CD4-positive, alpha-beta T cell treated with Interferon gamma for 1 hour (primary cell): ENCODE data around the gene ERBB2.
"Not testable (repeated sequence)": the region's sequence is repeated elsewhere in the genome, so short reads cannot be mapped to it uniquely, and the experiment has no call there.

Experiments
- DNase-seq: peaks from one replicate; pipeline ENCODE4 v3.0.0-alpha.2; 2020

Gene ERBB2

DNA sequence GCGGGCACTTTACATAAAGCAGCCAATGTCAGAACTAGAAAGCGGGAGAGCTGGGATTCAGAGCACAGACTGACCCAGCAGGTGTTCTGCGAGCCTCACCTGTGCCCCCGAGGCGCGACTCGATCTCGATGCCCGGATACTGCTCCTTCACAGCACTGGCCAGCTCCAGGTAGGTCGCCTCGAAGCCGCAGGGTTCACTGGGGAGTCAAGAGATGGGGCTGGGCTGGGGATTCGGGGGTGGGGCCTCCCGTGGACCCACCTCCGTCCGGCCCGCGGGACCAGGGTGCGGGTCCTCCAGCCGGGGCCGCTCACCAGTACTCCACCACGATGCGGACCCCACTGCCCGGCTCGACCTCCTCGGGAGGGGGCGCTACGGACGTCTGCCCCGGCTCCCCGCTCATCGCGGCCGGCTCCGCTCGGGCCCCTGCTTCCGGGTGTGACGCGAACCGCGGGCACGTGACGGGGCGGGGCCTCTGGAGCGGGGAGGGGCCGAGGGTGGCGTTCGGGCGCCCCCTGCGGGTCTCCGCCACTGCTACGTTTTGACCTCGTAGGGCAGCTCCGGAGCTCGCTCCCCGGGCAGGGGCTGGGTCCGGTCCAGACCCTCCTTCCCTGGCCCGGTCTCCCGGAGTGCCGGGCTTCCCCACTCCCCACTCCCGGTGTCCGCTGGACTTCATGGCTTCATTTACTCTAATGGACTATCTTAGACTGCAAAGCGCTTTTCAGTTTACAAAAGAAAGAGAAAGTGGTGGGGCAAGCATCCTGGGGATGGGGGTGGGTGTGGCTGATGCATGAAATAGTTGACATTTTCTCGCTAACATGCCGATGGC, 30.4 kb downstream of the ERBB2 start, which contains the start of gene MIEN1:
Gene MIEN1 (minus strand): TSS at position 438 of the 827 bp plus-strand sequence. CDS start 37 bp downstream, at position 401.
- peak; percentile 88 for DNase-seq

- DNase-seq: no peak
Observed at GRCh38 chr17:39732586-39732985, 32.7 kb downstream of the ERBB2 start.

- no peak for DNase-seq
Observed at GRCh38 chr17:39735882-39736281, 36.0 kb downstream of the ERBB2 start.

DNA sequence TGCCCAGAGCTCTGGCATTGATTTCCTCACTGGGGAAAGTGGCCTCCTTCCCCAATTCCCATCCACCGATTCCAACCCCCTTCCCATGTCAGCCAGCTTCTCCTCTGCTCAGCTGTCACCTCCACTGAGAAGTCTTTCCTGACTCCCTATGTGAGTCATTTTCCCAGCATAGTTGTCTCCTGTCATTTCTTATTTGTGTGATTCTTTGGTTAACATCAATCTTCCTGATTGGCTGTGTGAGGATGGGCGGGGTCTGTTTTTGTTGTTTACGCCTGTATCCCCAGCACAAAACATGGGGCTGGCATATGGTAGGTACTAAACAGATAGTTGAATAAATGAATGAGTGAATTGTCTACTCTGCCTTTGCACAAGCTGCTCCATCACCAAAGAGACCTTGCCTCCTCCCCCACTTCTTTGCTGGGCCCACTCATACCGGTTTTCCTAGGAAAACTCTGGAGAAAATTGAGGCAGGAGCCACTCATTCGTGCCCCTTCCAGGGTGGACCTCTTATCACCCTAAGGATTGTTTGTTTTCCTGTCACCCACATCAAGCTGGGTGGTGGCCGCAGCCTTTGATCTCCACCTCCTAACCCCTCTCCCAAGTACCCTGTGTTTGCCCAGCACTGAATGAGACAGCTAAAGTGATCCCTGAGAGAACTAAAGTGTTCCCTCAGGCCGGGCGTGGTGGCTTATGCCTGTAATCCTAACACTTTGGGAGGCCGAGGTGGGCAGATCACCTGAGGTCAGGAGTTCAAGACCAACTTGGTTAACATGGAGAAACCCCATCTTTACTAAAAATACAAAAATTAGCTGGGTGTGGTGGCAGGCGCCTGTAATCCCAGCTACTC, 36.7 kb downstream of the ERBB2 start:
- no peak for DNase-seq

- no peak for DNase-seq
Observed at GRCh38 chr17:39737206-39737759, 37.4 kb downstream of the ERBB2 start.

DNA sequence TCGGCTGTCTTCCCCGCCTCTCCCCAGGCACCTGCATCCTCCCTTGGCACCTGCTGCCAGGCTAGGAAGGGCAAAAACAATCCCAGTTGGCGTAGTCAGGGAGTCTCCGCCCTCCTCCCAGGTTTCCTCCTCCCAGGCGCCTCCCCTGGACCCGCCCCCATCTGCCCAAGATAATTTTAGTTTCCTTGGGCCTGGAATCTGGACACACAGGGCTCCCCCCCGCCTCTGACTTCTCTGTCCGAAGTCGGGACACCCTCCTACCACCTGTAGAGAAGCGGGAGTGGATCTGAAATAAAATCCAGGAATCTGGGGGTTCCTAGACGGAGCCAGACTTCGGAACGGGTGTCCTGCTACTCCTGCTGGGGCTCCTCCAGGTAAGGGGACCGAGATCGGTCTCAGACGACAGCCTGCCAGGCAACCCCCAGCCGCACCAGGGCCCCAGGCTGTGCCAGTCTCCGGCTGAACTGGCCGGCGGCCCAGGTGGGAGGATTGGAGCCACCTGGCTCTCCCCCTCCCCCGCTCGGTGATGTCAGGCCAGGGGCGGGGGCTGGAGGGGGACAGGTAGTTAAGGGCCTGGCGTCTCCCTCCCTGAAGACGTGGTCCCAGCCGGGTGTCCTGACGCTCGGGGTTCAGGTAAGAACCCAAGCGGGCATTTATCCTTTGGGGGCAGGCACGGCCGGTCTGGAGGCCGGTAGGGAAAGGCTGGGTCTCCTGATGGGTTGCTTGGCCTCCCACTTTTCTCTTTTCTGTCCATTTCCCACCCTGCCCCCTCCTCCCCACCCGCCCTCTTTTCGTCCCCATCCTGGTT, 38.1 kb downstream of the ERBB2 start, which contains the start of gene GRB7:
Gene GRB7 (plus strand): TSS at position 179 of the 808 bp plus-strand sequence. CDS start 4,364 bp downstream, outside the sequence.
- no peak for DNase-seq

GRCh38 chr17:39738568-39738901, 38.7 kb downstream of the ERBB2 start:
- peak; percentile 55 for DNase-seq

DNA sequence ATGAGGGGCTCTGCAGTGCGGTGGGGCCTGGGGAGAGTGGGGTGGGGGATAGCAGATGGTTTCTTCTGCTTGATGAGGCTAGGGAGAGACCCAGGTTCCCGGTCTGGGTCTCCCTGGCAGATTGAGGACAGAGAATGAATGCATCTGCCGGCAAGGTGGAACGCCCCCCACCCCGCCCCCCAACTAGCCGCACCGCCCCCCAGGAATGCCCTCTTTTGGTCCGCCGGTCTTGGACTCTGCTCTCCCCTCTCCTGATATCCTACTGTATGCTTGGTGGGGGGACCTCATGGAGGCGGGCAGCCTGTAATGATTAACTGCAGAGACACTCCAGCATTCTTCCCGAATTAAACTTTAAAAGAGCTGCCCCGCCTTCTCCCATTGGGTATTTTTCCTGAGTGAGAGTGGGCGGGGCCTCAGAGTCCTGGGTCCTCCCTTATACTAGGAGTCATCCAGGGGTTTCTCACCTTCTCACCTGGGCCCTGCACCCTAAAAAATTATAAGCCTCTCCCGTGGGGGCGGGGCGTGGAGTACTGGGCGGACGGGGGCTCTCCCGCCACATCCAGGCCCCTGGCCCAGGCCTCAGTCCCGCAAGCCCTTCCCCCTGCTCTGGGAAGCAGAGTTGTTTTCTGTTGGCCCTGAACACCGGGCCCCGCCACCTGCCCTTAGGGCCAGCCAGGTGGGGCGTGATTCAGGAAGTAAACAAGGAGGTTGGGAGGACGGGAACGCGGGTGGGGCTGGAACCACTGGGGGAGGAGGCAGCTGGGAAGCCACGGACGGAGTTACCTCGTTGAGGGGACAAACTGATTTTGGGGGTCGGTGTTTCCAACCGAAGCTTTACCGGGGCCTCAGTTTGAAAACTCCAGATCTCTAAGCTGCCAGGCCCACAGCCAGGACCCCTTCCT, 39.4 kb downstream of the ERBB2 start:
- DNase-seq: no peak

DNA sequence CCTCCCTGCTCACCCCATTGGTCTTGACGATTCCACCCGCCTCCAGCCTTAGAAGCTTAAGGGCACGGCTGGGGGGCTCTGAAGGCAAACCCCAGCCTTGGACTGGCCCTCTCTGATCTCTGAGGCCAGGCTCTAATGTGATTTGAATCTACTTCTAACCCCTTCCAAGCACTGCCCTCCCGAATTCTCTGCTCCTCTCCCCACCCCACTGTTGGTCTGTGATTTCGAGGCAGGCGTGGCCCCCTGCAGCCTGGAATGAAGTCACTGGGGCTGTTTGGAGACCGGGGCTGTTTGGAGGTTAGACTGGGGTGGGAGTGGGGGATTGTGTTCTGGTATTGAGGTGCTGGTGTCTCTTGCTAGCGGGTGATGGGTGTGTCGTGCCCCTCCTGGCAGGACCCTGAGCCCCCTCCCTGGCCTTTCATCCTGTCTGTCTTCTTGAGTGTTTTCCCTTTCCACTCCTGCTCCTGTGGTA, 40.1 kb downstream of the ERBB2 start:
- DNase-seq: no peak

GRCh38 chr17:39740357-39741111, 40.7 kb downstream of the ERBB2 start:
- DNase-seq: no peak

DNA sequence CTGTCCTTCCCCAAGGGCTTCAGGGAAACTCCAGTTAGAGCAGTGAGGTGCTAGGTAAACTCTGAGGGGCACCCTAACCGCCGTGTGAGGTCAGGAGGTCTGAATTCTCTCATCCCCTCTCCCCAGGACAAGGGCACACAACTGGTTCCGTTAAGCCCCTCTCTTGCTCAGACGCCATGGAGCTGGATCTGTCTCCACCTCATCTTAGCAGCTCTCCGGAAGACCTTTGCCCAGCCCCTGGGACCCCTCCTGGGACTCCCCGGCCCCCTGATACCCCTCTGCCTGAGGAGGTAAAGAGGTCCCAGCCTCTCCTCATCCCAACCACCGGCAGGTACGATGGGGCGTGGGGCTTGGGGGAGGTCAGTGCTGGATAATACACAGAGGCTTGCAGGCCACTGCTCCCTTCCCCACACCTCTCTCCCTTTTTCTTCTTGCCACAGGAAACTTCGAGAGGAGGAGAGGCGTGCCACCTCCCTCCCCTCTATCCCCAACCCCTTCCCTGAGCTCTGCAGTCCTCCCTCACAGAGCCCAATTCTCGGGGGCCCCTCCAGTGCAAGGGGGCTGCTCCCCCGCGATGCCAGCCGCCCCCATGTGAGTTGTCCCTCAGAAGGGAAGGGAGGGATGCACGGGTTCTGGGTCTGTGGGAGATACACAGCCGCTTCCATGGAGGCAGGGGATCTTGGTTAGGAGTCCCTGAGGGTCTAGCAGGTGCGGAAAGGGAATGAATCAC, 42.4 kb downstream of the ERBB2 start:
- no peak for DNase-seq

- DNase-seq: no peak
Observed at GRCh38 chr17:39742856-39743436, 43.1 kb downstream of the ERBB2 start.

GRCh38 chr17:39744075-39744835, 44.4 kb downstream of the ERBB2 start:
- no peak for DNase-seq

DNA sequence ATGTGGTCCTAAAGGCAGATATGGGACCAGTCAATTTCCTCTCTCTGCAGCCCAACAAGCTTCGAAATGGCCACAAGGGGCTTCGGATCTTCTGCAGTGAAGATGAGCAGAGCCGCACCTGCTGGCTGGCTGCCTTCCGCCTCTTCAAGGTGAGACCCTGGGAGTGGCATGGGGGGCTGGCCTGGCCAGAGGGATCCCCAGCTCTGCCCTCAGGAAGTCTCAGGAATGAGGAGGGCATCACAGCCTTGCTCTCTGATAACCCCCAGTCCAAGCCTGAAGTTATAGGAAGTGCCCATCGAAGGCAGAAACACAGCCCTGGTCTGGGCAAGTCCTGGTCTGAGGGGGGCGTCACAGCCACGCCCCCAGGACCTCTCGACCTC, 45.0 kb downstream of the ERBB2 start:
- DNase-seq: no peak

DNA sequence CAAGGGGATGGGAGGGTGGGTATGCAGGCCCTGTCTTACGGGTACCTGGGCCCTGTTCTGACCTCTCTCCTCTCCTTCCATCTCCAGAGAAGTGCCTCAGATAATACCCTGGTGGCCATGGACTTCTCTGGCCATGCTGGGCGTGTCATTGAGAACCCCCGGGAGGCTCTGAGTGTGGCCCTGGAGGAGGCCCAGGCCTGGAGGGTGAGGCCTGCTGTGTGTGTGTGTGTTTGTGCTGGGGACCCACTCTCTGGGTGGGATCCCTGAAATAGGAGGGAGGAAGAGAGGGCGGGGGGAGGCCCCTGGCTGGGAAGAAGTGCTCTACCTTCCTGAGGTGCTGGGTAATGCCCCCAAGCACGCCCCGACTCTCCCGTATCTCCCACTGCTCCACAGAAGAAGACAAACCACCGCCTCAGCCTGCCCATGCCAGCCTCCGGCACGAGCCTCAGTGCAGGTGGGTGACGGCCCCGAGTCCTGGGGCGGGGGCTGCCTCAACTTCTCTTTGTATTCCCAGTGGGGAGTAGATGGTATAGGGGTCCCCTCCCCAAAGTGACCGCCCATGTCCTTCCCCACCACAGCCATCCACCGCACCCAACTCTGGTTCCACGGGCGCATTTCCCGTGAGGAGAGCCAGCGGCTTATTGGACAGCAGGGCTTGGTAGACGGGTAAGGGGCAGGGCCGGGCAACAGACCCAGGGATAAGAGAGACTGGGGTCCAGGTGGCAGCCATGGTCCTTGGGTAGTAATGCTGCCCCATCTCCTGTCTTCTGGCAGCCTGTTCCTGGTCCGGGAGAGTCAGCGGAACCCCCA, 45.7 kb downstream of the ERBB2 start:
- DNase-seq: no peak

GRCh38 chr17:39746145-39746461, 46.2 kb downstream of the ERBB2 start:
- no peak for DNase-seq

DNA sequence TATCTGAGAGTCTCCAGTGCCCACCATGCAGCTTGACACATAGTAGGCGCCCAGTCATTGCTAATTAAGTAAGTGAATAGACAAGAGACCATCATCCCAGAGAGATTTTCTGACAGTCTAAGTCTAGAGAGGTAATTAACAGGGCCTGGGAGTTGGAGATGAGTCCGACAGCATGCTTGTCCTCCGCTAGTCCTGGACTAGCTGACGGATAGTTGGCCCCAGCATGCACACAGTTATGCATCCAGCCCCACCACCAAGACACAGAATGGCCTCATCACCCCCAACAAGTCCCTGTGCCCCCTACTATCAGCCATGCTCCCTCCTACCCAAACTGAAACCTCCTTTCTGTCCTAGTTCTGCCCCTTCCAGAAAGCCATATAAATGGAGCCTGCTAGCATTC, 47.9 kb downstream of the ERBB2 start:
- DNase-seq: no peak

DNA sequence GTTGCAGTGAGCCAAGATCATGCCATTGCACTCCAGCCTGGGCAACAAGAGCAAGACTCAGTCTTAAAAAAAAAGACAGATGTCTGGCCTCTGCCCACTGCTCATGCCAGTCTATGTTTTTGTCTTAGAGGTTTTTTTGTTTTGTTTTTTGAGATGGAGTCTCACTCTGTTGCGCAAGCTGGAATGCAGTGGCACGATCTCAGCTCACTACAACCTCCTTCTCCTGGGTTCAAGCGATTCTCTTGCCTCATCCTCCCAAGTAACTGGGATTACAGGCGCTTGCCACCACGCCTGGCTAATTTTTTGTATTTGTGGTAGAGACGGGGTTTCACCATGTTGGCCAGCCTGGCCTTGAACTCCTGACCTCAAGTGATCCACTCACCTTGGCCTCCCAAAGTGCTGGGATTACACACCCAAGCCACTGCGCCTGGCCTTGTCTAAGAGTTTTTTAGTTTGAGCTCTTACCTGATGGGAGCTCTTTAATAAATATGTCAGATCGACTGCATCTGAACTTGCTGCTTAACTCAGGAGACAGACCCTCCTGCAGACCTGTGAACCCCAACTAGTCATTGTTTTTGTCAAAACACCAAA, 48.7 kb downstream of the ERBB2 start:
- DNase-seq: not testable (repeated sequence)
